ENCODE results near the gene LY6G6C. TPM values are rescaled to one million over a fixed set of nuclear protein-coding genes. Genes with fewer than 3 reads are reported as not detected.

The LY6G6C gene
- total RNA-seq, 1 donor from 2014 or later: not detected

- H3K27ac Mint-ChIP-seq: no peak overlapping the region
- Histone ChIP-seq H3K4me3 (no peak overlapping the region), H3K9ac (no peak overlapping the region), H3K27ac (no peak overlapping the region), H3K4me1 (no peaks in the 10 kb centered on the region), H3K27me3 (no peaks in the 10 kb centered on the region), H3K9me3 (ENCODE audit: low read depth) (no peaks in the 10 kb centered on the region), H2AFZ (replicated peaks) (no peak overlapping the region), H3F3A (ENCODE audit: low read depth) (no peaks in the 10 kb centered on the region), H3K79me2 (ENCODE audit: low read depth) (no peaks in the 10 kb centered on the region), H4K20me1 (ENCODE audit: low read depth) (peaks cover 3% of the 10 kb centered on the region), H3K4me2 (no peak overlapping the region), H3K36me3 (no peaks in the 10 kb centered on the region)
- H3K4me3 Mint-ChIP-seq: no peak overlapping the region
- no peak for DNase-seq (ENCODE audit: low spot score)
- no peaks in the 10 kb centered on the region for H3K27me3 Mint-ChIP-seq (ENCODE audit: insufficient read depth, low read depth)
- no peaks in the 10 kb centered on the region for H3K9me3 Mint-ChIP-seq
- peaks cover 3% of the 10 kb centered on the region for H3K4me1 Mint-ChIP-seq
- H3K36me3 Mint-ChIP-seq: peaks cover 33% of the 10 kb centered on the region
- TF ChIP-seq EZH2phosphoT487 (IDR thresholded peaks at IDR 0.05): no peak
- no peak for TF ChIP-seq CTCF (IDR thresholded peaks at IDR 0.05)
- no peak for TF ChIP-seq EZH2 (IDR thresholded peaks at IDR 0.05)
Measured at GRCh38 chr6:31692353-31692752, 29.2 kb downstream of the LY6G6C start.

GRCh38 chr6:31691564-31692108 lies 29.9 kb downstream of the LY6G6C start:
- H3K4me3 Mint-ChIP-seq: no peak overlapping the region
- H3K4me1 Mint-ChIP-seq: peaks cover 3% of the 10 kb centered on the region
- Histone ChIP-seq H3K36me3 (no peaks in the 10 kb centered on the region), H4K20me1 (ENCODE audit: low read depth) (peaks cover 3% of the 10 kb centered on the region), H3K4me1 (no peaks in the 10 kb centered on the region), H3K9ac (no peak overlapping the region), H3K27ac (no peak overlapping the region), H2AFZ (replicated peaks) (no peak overlapping the region), H3K9me3 (ENCODE audit: low read depth) (no peaks in the 10 kb centered on the region), H3K27me3 (no peaks in the 10 kb centered on the region), H3F3A (ENCODE audit: low read depth) (no peaks in the 10 kb centered on the region), H3K4me2 (no peak overlapping the region), H3K79me2 (ENCODE audit: low read depth) (no peaks in the 10 kb centered on the region), H3K4me3 (no peak overlapping the region)
- DNase-seq (ENCODE audit: low spot score): no peak
- no peak overlapping the region for H3K27ac Mint-ChIP-seq
- no peaks in the 10 kb centered on the region for H3K27me3 Mint-ChIP-seq (ENCODE audit: insufficient read depth, low read depth)
- H3K9me3 Mint-ChIP-seq: no peaks in the 10 kb centered on the region
- peaks cover 32% of the 10 kb centered on the region for H3K36me3 Mint-ChIP-seq
- TF ChIP-seq CTCF (IDR thresholded peaks at IDR 0.05) (no peak), EZH2phosphoT487 (IDR thresholded peaks at IDR 0.05) (no peak), EZH2 (IDR thresholded peaks at IDR 0.05) (no peak)

DNA sequence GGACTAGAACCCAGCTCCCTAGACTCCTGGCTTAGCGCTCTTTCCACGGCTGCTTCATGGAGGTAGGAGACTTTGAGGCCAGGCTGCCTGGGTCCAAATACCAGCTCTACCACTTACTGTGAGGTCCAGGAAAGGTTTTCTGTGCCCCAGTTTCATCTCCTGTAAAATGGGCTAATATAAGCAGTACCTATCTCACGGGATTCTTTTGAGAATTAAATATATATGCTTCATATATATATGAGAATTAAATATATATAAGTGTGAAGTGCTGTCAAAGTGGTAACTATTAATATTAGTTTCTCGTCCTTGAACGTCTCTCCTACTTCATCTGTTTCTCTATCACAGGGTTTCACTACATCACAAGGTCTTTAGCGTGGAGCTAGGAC lies 30.5 kb downstream of the LY6G6C start:
- H3K9me3 Mint-ChIP-seq: no peaks in the 10 kb centered on the region
- TF ChIP-seq EZH2phosphoT487 (IDR thresholded peaks at IDR 0.05) (no peak), EZH2 (IDR thresholded peaks at IDR 0.05) (no peak), CTCF (IDR thresholded peaks at IDR 0.05) (no peak)
- H3K4me1 Mint-ChIP-seq: peaks cover 3% of the 10 kb centered on the region
- Histone ChIP-seq H3K27me3 (no peaks in the 10 kb centered on the region), H3K4me3 (no peak overlapping the region), H3K79me2 (ENCODE audit: low read depth) (no peaks in the 10 kb centered on the region), H2AFZ (replicated peaks) (no peak overlapping the region), H3K9me3 (ENCODE audit: low read depth) (no peaks in the 10 kb centered on the region), H4K20me1 (ENCODE audit: low read depth) (peaks cover 3% of the 10 kb centered on the region), H3K36me3 (no peaks in the 10 kb centered on the region), H3K4me1 (no peaks in the 10 kb centered on the region), H3K27ac (no peak overlapping the region), H3K9ac (no peak overlapping the region), H3F3A (ENCODE audit: low read depth) (no peaks in the 10 kb centered on the region), H3K4me2 (no peak overlapping the region)
- H3K27ac Mint-ChIP-seq: no peak overlapping the region
- DNase-seq (ENCODE audit: low spot score): no peak
- peaks cover 34% of the 10 kb centered on the region for H3K36me3 Mint-ChIP-seq
- no peaks in the 10 kb centered on the region for H3K27me3 Mint-ChIP-seq (ENCODE audit: insufficient read depth, low read depth)
- H3K4me3 Mint-ChIP-seq: no peak overlapping the region

Data from neural progenitor cell (in vitro differentiated cells).